GM18505 (cell line): ENCODE results near the gene C9orf57.
"Not testable (repeated sequence)": the region's sequence is repeated elsewhere in the genome, so short reads cannot be mapped to it uniquely, and the experiment has no call there.

Source experiments
- ATAC-seq: cut with Tn5 transposase; IDR thresholded peaks from one replicate; pipeline ENCODE4 v1.9.1; 2021; ENCODE audit not compliant: unreplicated experiment
- POLR2A ChIP-seq: IDR thresholded peaks from 4 replicates; pipeline ENCODE4 v1.6.1; 2011; ENCODE audit warnings: borderline replicate concordance; ENCODE audit not compliant: insufficient read depth, insufficient read length; ENCODE audit errors: extremely low read depth

The C9orf57 gene

GRCh38 chr9:72060513-72060912 is at the start of gene C9orf57:
TSS of gene C9orf57 (minus strand) at chr9:72060613. CDS start at chr9:72059331, 1,282 bp downstream.
- TF ChIP-seq POLR2A: no peak
- ATAC-seq: no peak

GRCh38 chr9:72102520-72102919 is 42.1 kb upstream of the C9orf57 start:
- no peak for TF ChIP-seq POLR2A
- no peak for ATAC-seq

- ATAC-seq: not testable (repeated sequence)
Observed at GRCh38 chr9:72095520-72095919, 35.1 kb upstream of the C9orf57 start.

GRCh38 chr9:72092820-72093219 is 32.4 kb upstream of the C9orf57 start:
- no peak for ATAC-seq

GRCh38 chr9:72089451-72090130 is 29.2 kb upstream of the C9orf57 start:
- no peak for ATAC-seq
- no peak for TF ChIP-seq POLR2A

More at GRCh38 chr9:72092820-72093219, 32.4 kb upstream of the C9orf57 start:
- no peak for TF ChIP-seq POLR2A

GRCh38 chr9:72082536-72082935 is 22.1 kb upstream of the C9orf57 start:
- ATAC-seq: no peak
- no peak for TF ChIP-seq POLR2A

GRCh38 chr9:72074666-72075065 is 14.3 kb upstream of the C9orf57 start:
- ATAC-seq: not testable (repeated sequence)

GRCh38 chr9:72065076-72065475 is 4.7 kb upstream of the C9orf57 start:
- no peak for ATAC-seq
- TF ChIP-seq POLR2A: no peak

- no peak for TF ChIP-seq POLR2A
- ATAC-seq: no peak
Observed at GRCh38 chr9:72052122-72052521, 8.3 kb downstream of the C9orf57 start.

GRCh38 chr9:72048850-72049249 is 11.6 kb downstream of the C9orf57 start:
- no peak for TF ChIP-seq POLR2A
- no peak for ATAC-seq

GRCh38 chr9:72046630-72047456 is 13.6 kb downstream of the C9orf57 start:
- no peak for ATAC-seq
- TF ChIP-seq POLR2A: no peak

- no peak for ATAC-seq
- no peak for TF ChIP-seq POLR2A
Observed at GRCh38 chr9:72044095-72044494, 16.3 kb downstream of the C9orf57 start.

- ATAC-seq: no peak
- no peak for TF ChIP-seq POLR2A
Observed at GRCh38 chr9:72043576-72043975, 16.8 kb downstream of the C9orf57 start.

- ATAC-seq: no peak
- TF ChIP-seq POLR2A: no peak
Observed at GRCh38 chr9:72042928-72043327, 17.5 kb downstream of the C9orf57 start.
